ENCODE measurements around the gene VARS2.
"Not testable (repeated sequence)": the region's sequence is repeated elsewhere in the genome, so short reads cannot be mapped to it uniquely, and the experiment has no call there.

Gene VARS2

GRCh38 chr6:30954631-30955366, 40.8 kb downstream of the VARS2 start:
- no peak for DNase-seq (ENCODE audit: low read depth, low spot score)
- H3K27ac ChIP-seq, result no peak overlapping the region

GRCh38 chr6:30955367-30956042, 41.5 kb downstream of the VARS2 start:
- H3K27ac ChIP-seq, result no peak overlapping the region
- no peak for DNase-seq (ENCODE audit: low read depth, low spot score)

- DNase-seq (ENCODE audit: low read depth, low spot score), result no peak
These were observed 43.7 kb downstream of the VARS2 start for GRCh38 chr6:30957716-30958115.

DNA sequence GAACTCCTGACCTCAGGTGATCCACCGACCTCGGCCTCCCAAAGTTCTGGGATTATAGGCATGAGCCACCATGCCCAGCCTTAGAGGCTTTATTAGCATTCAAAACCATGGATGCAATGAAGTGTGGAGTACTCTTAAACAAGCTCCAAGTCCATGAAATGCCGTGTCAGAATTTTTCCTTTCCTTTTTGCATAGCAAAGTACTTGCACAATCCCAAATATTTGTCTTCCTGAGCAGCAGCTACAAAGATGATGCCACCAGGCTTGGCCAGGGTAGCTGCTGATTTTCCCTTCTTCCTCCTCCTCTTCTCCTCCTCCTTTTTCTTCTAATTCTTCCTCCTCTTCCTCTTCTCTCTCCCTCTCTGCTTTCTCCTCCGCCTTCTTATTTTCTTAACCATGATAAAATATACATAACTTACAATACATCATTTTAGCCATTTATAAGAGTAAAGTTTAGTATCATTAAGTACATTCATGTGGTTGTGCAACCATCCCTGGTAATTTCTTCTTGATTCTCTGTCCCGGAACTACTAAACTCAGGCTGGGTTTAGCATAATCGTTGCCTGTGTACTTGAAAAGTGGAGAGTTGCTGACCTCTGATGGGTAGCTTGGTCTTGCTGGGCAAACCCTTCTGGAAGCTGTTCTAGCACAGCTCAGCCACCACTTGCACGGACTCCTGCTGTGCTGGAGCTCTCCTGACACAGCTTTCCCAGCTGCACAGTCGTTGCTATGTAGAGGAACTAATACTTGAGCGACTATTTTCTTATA, 47.1 kb downstream of the VARS2 start:
- DNase-seq (ENCODE audit: low read depth, low spot score), result no peak
- H3K27ac ChIP-seq, result no peak overlapping the region

More at GRCh38 chr6:30957716-30958115, 43.7 kb downstream of the VARS2 start:
- no peak overlapping the region for H3K27ac ChIP-seq

DNA sequence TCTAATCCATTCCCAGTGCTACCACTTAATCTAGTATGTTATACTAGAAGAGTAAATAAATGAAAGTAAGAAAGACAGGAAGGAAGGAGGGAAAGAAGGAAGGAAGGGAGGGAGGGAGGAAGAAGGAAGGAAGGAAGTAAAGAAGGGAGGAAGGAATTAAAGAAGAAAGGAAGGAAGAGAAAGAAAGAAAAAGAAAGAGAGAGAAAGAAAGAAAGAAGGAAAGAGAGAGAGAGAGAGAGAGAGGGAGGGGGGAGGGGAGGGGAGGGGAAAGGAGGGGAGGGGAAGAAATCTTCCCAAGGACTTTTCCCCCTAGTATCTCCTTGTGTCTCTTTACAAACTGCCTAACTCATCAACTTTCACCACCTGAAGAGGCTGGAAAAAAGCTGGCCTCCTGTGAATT, 48.7 kb downstream of the VARS2 start:
- H3K27ac ChIP-seq, result no peak overlapping the region
- DNase-seq (ENCODE audit: low read depth, low spot score), result no peak

GRCh38 chr6:30963641-30964040, 49.6 kb downstream of the VARS2 start:
- DNase-seq (ENCODE audit: low read depth, low spot score), result no peak

DNA sequence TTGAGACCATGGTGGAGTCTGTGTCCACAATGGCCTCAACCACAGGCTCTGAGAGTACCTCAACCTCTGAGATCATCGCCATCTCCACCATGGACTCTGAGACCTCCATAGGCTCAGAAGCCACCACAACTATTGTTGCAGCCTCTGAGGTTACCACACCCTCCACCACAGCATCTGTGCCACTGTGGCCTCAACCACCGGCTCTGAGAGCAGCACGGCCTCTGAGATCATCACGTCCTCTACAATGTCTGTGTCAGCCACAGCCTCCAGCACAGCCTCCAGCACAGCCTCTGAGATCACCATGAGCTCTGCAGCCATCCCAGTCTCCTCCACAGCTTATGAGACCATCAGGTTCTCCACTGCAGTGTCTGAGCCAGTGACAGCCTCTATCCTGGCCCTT, 50.0 kb downstream of the VARS2 start:
- DNase-seq (ENCODE audit: low read depth, low spot score), result no peak
- no peak overlapping the region for H3K27ac ChIP-seq

More at GRCh38 chr6:30963641-30964040, 49.6 kb downstream of the VARS2 start:
- no peak overlapping the region for H3K27ac ChIP-seq

DNA sequence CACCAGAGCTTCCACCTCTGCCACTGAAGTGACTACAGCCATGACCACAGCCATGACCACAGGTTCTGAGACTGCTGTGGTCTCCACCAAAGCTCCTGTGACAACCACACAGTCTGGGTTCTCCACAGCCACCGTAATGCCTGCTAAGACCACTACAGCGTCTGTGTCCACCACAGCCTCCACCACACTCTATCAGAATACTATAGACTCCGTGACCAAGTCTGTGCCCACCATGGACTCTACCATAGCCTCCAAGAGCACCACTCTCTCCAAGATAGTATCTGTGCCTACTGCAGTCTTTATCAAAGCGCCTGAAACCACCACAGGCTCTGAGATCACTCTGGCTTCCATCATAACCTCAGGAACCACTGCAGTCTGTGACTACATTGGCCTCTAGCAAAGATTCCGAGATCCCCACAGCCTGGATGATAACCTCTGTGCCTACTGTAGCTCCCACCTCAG, 51.1 kb downstream of the VARS2 start:
- H3K27ac ChIP-seq, result no peak overlapping the region
- DNase-seq (ENCODE audit: low read depth, low spot score), result no peak

GRCh38 chr6:30966154-30966553, 52.1 kb downstream of the VARS2 start:
- no peak for DNase-seq (ENCODE audit: low read depth, low spot score)
- no peak overlapping the region for H3K27ac ChIP-seq

DNA sequence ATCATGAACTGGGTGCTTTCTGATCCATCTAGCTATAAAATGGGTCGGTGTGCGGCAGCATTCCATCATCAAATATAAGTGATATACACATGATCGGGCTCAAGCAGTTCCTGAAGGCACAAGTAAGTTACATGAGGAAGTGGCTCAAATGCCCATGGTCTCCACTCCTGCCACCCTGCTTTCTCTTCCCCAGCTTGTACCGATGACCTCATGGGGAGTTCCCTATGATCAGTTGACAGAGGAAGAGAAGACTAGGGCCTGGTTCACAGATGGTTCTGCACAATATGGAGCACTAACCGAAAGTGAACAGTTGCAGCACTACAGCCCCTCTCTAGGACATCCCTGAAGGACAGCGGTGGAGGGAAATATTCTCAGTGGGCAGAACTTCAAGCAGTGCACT, 55.1 kb downstream of the VARS2 start:
- not testable (repeated sequence) for H3K27ac ChIP-seq; DNase-seq (ENCODE audit: low read depth, low spot score)

GRCh38 chr6:30970946-30971345, 56.9 kb downstream of the VARS2 start:
- peak overlapping the region; percentile 36 for H3K27ac ChIP-seq
- no peak for DNase-seq (ENCODE audit: low read depth, low spot score)

- no peak for DNase-seq (ENCODE audit: low read depth, low spot score)
- H3K27ac ChIP-seq, result no peak overlapping the region
These were observed 58.8 kb downstream of the VARS2 start for GRCh38 chr6:30972816-30973215.

DNA sequence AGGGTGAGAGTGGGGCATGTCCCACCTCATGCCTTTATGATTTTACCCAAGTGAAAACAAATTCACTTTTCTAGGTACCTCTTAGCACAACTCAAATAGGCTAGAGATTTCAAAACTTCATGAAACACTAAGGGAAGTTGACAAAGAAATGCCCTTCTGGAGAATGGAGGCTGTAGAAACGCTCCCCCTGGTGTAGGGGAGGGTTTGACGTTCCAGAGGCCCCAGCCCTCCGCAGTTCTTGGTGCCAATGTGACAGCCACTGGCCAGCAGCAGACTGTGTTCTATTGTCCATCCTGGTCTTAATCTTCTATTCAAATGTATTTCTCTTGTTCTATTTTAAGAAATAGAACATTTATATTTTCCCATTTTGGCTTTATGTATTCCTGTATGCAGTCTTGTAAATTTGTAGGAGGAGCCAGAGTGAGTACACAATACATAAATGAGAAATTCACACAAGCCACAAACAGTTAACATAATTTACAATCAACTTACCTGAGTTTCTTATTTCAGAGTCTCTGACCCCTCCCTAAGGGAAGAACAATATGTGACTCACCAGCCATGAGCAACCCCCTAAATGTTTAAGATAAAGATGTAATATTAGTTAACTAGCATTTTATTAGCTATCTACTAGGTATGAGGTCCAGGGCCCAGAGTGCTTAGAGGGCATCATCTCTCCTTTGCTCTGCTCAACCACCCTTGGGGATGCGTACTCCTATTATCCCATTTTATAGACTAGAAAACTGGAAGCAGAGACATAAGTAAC, 60.6 kb downstream of the VARS2 start:
- H3K27ac ChIP-seq, result no peak overlapping the region

More for the DNA sequence above, 60.6 kb downstream of the VARS2 start:
- no peak for DNase-seq (ENCODE audit: low read depth, low spot score)
